DOHH2 (cell line): ENCODE measurements around the gene MYO10.

Experiments used
- EZH2phosphoT487 ChIP-seq: fragments of 200-600 bp; sonication (generic); IDR thresholded peaks from 2 replicates; pipeline ENCODE4 v1.6.1; 2017; ENCODE audit warnings: borderline replicate concordance, mild to moderate bottlenecking, antibody characterized with exemption, low read length, moderate library complexity, mixed read lengths
- TF ChIP-seq, protein P1 (sequence below): fragments of 200-600 bp; sonication (generic); IDR thresholded peaks from one replicate; pipeline ENCODE4 v1.5.1; 2014; ENCODE audit warnings: antibody characterized with exemption, mild to moderate bottlenecking, low read depth, low read length; ENCODE audit not compliant: poor library complexity, severe bottlenecking

DNA sequence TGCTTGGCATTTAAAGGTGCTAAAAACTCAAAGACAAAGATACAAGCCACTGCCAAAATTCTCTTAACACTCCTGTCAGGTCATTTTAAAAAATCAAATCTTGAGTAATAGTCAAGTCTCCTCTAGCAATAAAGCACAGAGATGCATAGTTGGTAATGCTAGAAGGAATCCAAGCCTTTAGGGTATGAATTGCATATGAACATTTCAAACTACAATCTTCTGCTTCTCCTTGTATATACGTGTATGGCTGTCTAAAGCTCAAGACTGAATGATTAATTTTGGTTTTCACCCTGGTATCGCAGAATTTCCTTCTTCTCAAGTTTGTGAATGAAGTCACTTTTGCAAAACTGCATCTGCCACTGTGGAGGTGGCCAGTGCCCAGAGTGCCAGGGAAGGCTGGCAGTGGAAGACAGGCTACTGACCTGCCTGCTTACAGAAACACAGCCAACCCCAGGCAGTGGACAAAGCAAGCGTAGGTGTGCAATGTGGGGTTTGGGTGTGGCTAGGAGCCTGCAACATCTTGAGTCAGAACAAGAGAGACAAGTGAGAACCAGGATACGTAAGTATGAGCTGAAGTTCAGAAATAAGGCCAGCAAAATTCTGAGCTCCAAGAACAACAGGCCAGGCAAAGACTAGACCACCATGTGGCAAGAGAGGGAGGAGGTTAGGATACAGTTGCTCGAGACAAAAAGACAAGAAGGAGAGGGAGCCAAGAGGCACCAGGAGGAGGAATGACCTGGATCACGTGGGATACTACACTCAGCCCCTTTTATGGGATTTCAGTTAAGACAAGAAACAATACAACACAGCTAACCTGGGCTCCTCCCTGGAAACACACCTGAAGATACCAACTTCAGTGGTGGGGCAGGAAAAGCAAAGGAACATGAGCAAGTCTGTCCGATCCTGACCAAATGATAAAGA lies 22.6 kb downstream of the MYO10 start:
- TF ChIP-seq, protein P1, sequence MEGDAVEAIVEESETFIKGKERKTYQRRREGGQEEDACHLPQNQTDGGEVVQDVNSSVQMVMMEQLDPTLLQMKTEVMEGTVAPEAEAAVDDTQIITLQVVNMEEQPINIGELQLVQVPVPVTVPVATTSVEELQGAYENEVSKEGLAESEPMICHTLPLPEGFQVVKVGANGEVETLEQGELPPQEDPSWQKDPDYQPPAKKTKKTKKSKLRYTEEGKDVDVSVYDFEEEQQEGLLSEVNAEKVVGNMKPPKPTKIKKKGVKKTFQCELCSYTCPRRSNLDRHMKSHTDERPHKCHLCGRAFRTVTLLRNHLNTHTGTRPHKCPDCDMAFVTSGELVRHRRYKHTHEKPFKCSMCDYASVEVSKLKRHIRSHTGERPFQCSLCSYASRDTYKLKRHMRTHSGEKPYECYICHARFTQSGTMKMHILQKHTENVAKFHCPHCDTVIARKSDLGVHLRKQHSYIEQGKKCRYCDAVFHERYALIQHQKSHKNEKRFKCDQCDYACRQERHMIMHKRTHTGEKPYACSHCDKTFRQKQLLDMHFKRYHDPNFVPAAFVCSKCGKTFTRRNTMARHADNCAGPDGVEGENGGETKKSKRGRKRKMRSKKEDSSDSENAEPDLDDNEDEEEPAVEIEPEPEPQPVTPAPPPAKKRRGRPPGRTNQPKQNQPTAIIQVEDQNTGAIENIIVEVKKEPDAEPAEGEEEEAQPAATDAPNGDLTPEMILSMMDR: no peak
- no peak for TF ChIP-seq EZH2phosphoT487
